ENCODE data around the gene PDE2A. TPM values are rescaled to one million over a fixed set of nuclear protein-coding genes. Genes with fewer than 3 reads are reported as not detected.

PDE2A gene
- total RNA-seq, 6 experiments from 2014 or later, result 11.2 to 46.3 (median 22.8) TPM

DNA sequence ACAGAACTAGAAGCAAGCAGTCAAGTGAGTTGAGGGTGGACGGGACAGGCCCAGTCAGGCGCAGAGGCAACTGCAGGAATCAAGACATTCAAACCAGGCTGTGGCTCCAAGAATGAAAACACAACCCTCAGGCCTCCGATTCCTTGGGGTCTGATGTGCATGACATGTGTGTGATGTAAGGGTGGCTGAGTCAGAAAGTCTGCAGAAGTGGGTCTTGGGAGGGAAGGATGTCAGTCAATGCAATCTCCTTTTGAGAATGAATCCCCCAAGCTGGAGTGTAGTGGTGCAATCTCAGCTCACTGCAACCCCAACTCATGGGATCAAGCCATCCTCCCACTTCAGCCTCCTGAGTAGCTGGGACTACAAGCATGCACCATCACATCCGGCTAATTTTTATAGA, 15.9 kb upstream of the PDE2A start:
- H3K36me3 ChIP-seq, result peaks cover 0 to 79% (median 26%) of the 10 kb centered on the region in 4 donors
- WGBS (ENCODE audit: insufficient coverage, low coverage, low lambda C conversion rate, missing lambda C conversion rate), result 84% methylated on average over 3 of the region's 4 CpGs
- no peak for DNase-seq

DNA sequence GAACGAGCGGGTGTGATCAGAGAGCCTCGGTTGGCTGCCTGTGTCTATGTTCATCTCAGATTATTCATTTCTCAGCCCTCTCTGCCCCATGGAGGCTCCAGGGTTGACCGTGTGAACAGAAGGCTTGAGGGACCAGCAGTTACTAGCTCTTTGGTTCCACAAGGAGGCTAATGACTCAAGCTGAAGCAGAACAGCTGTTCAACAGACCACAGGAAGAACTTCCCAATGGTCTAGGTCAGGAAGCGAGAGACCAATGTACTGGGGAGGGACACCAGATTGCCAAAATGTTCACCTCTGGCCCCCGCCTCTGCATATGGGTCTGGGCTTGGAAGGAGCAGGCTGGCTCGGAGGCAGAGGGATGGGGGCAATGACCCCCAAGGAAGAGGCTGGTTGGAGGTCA, 14.7 kb upstream of the PDE2A start:
- H3K27ac ChIP-seq, result no peak overlapping the region
- DNase-seq (no peak), ATAC-seq (no peak)
- no peak for TF ChIP-seq CTCF (IDR thresholded peaks at IDR 0.05)
- no peak for TF ChIP-seq POLR2A (IDR thresholded peaks at IDR 0.05)
- intact Hi-C loops (cut with DNase I), result no loop called here
- H3K9me3 ChIP-seq, result no peaks in the 10 kb centered on the region
- H3K27me3 ChIP-seq, result no peaks in the 10 kb centered on the region
- no peak overlapping the region for H3K4me3 ChIP-seq
- no CpG with 5 or more reads among the region's 7 CpGs for WGBS (ENCODE audit: insufficient coverage, low coverage, low lambda C conversion rate, missing lambda C conversion rate)
- no peaks in the 10 kb centered on the region for H3K4me1 ChIP-seq
- H3K36me3 ChIP-seq, result peaks cover 0 to 67% (median 24%) of the 10 kb centered on the region in 4 donors

More for the DNA sequence above, 15.9 kb upstream of the PDE2A start:
- intact Hi-C loops (cut with DNase I), result no loop called here
- no peak for TF ChIP-seq POLR2A (IDR thresholded peaks at IDR 0.05)
- Histone ChIP-seq H3K27ac (no peak overlapping the region), H3K4me3 (no peak overlapping the region), H3K4me1 (no peaks in the 10 kb centered on the region), H3K27me3 (no peaks in the 10 kb centered on the region), H3K9me3 (no peaks in the 10 kb centered on the region)
- ATAC-seq, result no peak

GRCh38 chr11:72688486-72688885, 14.3 kb upstream of the PDE2A start:
- intact Hi-C loops (cut with DNase I), result no loop called here
- H3K4me3 ChIP-seq, result no peak overlapping the region
- TF ChIP-seq POLR2A (IDR thresholded peaks at IDR 0.05) (no peak), CTCF (IDR thresholded peaks at IDR 0.05) (no peak)
- DNase-seq (no peak), ATAC-seq (no peak)
- no peaks in the 10 kb centered on the region for H3K9me3 ChIP-seq
- 83% methylated on average over 4 of the region's 7 CpGs for WGBS (ENCODE audit: insufficient coverage, low coverage, low lambda C conversion rate, missing lambda C conversion rate)
- no peak overlapping the region for H3K27ac ChIP-seq
- no peaks in the 10 kb centered on the region for H3K4me1 ChIP-seq
- H3K36me3 ChIP-seq, result peaks cover 0 to 64% (median 21%) of the 10 kb centered on the region in 4 donors
- H3K27me3 ChIP-seq, result no peaks in the 10 kb centered on the region

DNA sequence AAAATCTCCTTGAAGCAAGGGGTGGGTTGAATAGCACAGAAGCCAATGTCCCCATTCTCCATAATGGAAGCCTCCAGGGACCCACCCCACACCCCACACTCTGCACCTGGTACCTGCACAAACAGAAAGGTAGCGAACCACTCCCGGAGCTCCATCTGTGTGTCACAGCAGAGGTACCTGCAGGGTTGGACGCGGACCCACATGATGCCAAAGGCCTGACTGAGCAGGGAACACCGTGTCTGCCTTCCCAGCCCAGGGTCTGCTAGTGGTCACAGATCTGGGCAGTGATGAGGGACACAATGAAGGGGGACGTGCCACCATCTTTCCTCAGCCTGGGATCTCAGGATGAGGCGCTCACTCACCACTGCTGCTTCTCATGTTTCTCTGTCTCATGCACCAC, 13.1 kb upstream of the PDE2A start:
- no peak overlapping the region for H3K27ac ChIP-seq
- no peaks in the 10 kb centered on the region for H3K9me3 ChIP-seq
- H3K4me1 ChIP-seq, result no peaks in the 10 kb centered on the region
- ATAC-seq (no peak), DNase-seq (no peak)
- 80% methylated on average over 1 of the region's 7 CpGs for WGBS (ENCODE audit: insufficient coverage, low coverage, low lambda C conversion rate, missing lambda C conversion rate)
- H3K4me3 ChIP-seq, result no peak overlapping the region
- peaks cover 0 to 52% (median 13%) of the 10 kb centered on the region in 4 donors for H3K36me3 ChIP-seq
- no peaks in the 10 kb centered on the region for H3K27me3 ChIP-seq
- intact Hi-C loops (cut with DNase I), result no loop called here
- TF ChIP-seq CTCF (IDR thresholded peaks at IDR 0.05) (no peak), POLR2A (IDR thresholded peaks at IDR 0.05) (no peak)

DNA sequence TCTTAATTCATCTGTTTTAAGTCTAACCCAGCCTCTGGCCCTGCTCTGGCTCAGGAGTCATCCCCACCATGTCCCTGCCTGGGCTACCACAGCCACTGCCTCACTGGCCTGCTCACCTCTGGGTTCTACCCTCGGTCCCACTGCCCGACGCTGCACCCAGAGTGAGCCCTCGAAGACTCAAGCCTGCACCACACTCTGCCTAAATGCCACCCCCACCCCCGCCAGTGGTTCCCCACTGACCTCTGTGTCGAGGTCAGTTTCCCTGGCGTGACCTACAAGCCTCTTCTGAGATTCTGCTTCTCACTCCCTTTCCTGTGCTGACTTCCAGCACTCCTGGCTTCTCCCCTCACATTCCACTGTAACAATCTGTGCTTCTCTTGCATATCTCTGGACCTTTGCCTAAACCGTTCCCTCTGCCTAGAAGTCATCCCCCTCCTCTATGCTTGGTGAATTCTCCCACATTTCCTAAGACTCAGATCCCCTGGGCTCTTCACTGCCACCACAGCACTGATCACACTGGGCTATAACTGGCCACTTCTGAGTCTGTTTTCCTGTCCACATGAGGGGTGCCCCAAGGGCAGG, 12.5 kb upstream of the PDE2A start:
- Histone ChIP-seq H3K27me3 (no peaks in the 10 kb centered on the region), H3K4me3 (no peak overlapping the region), H3K9me3 (no peaks in the 10 kb centered on the region), H3K27ac (no peak overlapping the region), H3K4me1 (no peaks in the 10 kb centered on the region), H3K36me3 (peaks cover 0 to 46% (median 12%) of the 10 kb centered on the region in 4 donors)
- TF ChIP-seq POLR2A (IDR thresholded peaks at IDR 0.05), result no peak
- no peak for TF ChIP-seq CTCF (IDR thresholded peaks at IDR 0.05)
- intact Hi-C loops (cut with DNase I), result no loop called here
- DNase-seq, result no peak
- no peak for ATAC-seq
- WGBS (ENCODE audit: insufficient coverage, low coverage, low lambda C conversion rate, missing lambda C conversion rate), result 88% methylated on average over 1 of the region's 8 CpGs
